SK-N-SH treated with all-trans-retinoic acid at 6 μM for 48 hours (cell line): ENCODE results near the gene TOE1.

ENCODE experiments used
- ISL1 ChIP-seq: fragments of 250-450 bp; sonication (Bioruptor Pico); IDR thresholded peaks from 2 replicates; pipeline ENCODE4 v2.1.2; 2022; ENCODE audit warnings: mild to moderate bottlenecking, moderate library complexity
- PPARA ChIP-seq: fragments of 250-450 bp; sonication (Bioruptor Pico); IDR thresholded peaks from 2 replicates; pipeline ENCODE4 v1.5.0; 2020; ENCODE audit warnings: mild to moderate bottlenecking, borderline replicate concordance
- SNAI2 ChIP-seq: fragments of 250-450 bp; sonication (Bioruptor Pico); IDR thresholded peaks from 2 replicates; pipeline ENCODE4 v1.5.0; 2020; ENCODE audit warnings: mild to moderate bottlenecking, moderate library complexity
- ZFP3 ChIP-seq: fragments of 250-450 bp; sonication (Bioruptor Pico); IDR thresholded peaks from 2 replicates; pipeline ENCODE4 v1.5.0; 2020; ENCODE audit warnings: mild to moderate bottlenecking, moderate library complexity
- ZFP30 ChIP-seq: fragments of 450-650 bp; formaldehyde crosslinking; IDR thresholded peaks from 2 replicates; pipeline ENCODE4 v1.5.0; 2022; ENCODE audit warnings: mild to moderate bottlenecking, moderate library complexity
- TF ChIP-seq, protein P1 (sequence below): fragments of 250-450 bp; sonication (Bioruptor Pico); IDR thresholded peaks from 2 replicates; pipeline ENCODE4 v1.8.0; 2021; ENCODE audit warnings: low read depth, mild to moderate bottlenecking, moderate library complexity, borderline replicate concordance
- TF ChIP-seq, protein P2 (sequence below): fragments of 250-450 bp; sonication (Bioruptor Pico); IDR thresholded peaks from 2 replicates; pipeline ENCODE4 v1.5.1; 2020; ENCODE audit warnings: low read depth, mild to moderate bottlenecking, moderate library complexity

- TF ChIP-seq, protein P1, sequence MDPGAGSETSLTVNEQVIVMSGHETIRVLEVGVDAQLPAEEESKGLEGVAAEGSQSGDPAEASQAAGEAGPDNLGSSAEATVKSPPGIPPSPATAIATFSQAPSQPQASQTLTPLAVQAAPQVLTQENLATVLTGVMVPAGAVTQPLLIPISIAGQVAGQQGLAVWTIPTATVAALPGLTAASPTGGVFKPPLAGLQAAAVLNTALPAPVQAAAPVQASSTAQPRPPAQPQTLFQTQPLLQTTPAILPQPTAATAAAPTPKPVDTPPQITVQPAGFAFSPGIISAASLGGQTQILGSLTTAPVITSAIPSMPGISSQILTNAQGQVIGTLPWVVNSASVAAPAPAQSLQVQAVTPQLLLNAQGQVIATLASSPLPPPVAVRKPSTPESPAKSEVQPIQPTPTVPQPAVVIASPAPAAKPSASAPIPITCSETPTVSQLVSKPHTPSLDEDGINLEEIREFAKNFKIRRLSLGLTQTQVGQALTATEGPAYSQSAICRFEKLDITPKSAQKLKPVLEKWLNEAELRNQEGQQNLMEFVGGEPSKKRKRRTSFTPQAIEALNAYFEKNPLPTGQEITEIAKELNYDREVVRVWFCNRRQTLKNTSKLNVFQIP (CRISPR knock-in tag), result no peak
- TF ChIP-seq ZFP30 (CRISPR knock-in tag), result no peak
- TF ChIP-seq ZFP3 (CRISPR knock-in tag), result no peak
- TF ChIP-seq ISL1, result no peak
- TF ChIP-seq, protein P2, sequence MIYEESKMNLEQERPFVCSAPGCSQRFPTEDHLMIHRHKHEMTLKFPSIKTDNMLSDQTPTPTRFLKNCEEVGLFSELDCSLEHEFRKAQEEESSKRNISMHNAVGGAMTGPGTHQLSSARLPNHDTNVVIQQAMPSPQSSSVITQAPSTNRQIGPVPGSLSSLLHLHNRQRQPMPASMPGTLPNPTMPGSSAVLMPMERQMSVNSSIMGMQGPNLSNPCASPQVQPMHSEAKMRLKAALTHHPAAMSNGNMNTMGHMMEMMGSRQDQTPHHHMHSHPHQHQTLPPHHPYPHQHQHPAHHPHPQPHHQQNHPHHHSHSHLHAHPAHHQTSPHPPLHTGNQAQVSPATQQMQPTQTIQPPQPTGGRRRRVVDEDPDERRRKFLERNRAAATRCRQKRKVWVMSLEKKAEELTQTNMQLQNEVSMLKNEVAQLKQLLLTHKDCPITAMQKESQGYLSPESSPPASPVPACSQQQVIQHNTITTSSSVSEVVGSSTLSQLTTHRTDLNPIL (CRISPR knock-in tag), result no peak
- TF ChIP-seq SNAI2, result no peak
- no peak for TF ChIP-seq PPARA
Observed at GRCh38 chr1:45306905-45307304, 33.1 kb upstream of the TOE1 start.
